ENCODE results near the gene LRRC10.

GRCh38 chr12:69648476-69648875 lies 37.8 kb upstream of the LRRC10 start:
- no peak for TF ChIP-seq CTCF (IDR thresholded peaks at IDR 0.05; ENCODE audit: poor library complexity, severe bottlenecking)
- no peak for TF ChIP-seq SMC3 (conservative IDR thresholded peaks at IDR 0.05; ENCODE audit: poor library complexity)
- TF ChIP-seq REST (IDR thresholded peaks at IDR 0.05; ENCODE audit: borderline replicate concordance) = no peak
- TF ChIP-seq POLR2AphosphoS5 (IDR thresholded peaks at IDR 0.05) = no peak
- TF ChIP-seq EP300 (conservative IDR thresholded peaks at IDR 0.05; ENCODE audit: poor library complexity, severe bottlenecking) = no peak
- no peak for TF ChIP-seq TAF1 (IDR thresholded peaks at IDR 0.05; ENCODE audit: low read depth)
- TF ChIP-seq EZH2 (IDR thresholded peaks at IDR 0.05; ENCODE audit: borderline replicate concordance, insufficient read depth, low read length, poor library complexity, severe bottlenecking) = no peak
- no peak for TF ChIP-seq RAD21 (conservative IDR thresholded peaks at IDR 0.05)
